ENCODE measurements around the gene C1QL3. TPM values are rescaled to one million over a fixed set of nuclear protein-coding genes. Genes with fewer than 3 reads are reported as not detected.

The C1QL3 gene
- total RNA-seq, 1 donor from 2014 or later = not detected

DNA sequence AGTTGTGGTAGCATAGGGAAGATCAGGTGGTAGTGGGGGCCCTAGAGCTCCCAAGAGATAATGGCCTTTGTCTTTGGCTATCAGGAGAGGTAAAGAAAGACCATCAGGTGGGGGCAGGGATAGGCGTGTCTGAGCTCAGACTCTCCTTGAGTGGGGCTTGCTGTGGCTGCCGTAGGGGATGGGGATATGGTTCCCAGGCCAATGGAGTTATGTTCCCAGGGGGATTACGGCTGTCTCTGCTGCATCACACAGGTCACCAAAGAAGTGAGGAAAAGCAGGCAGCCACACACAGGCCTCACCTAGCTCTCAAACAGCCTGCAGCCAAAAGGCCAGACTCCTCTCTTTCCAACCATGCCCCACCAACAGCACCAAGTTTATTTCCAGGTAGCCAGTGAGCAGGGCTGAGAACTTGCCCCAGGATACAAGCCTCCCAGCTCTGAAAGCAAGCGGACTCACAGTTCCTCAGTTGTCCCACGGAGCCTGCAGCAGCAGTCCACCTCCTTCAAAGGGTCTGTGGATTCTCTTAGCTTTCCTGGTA lies 37.6 kb upstream of the C1QL3 start:
- Mint-ChIP-seq H3K27ac (ENCODE audit: unreplicated experiment) (no peak overlapping the region), H3K9me3 (peaks cover 3% of the 10 kb centered on the region), H3K4me1 (no peaks in the 10 kb centered on the region), H3K36me3 (ENCODE audit: low read depth) (no peaks in the 10 kb centered on the region), H3K4me3 (no peak overlapping the region), H3K27me3 (ENCODE audit: low read depth) (peaks cover 48% of the 10 kb centered on the region)
- no peak for DNase-seq (ENCODE audit: low read depth, low spot score)
- no peak for TF ChIP-seq CTCF (conservative IDR thresholded peaks at IDR 0.05)

GRCh38 chr10:16547973-16548372 lies 26.3 kb upstream of the C1QL3 start:
- no peak overlapping the region for H3K4me3 Mint-ChIP-seq
- H3K4me1 Mint-ChIP-seq = no peaks in the 10 kb centered on the region
- no peak for DNase-seq (ENCODE audit: low read depth, low spot score)
- no peak overlapping the region for H3K27ac Mint-ChIP-seq (ENCODE audit: unreplicated experiment)
- peaks cover 46% of the 10 kb centered on the region for H3K27me3 Mint-ChIP-seq (ENCODE audit: low read depth)
- no peaks in the 10 kb centered on the region for H3K36me3 Mint-ChIP-seq (ENCODE audit: low read depth)
- H3K9me3 Mint-ChIP-seq = no peaks in the 10 kb centered on the region
- no peak for TF ChIP-seq CTCF (conservative IDR thresholded peaks at IDR 0.05)

GRCh38 chr10:16545116-16545736 lies 23.5 kb upstream of the C1QL3 start:
- peak; percentile 75 for TF ChIP-seq CTCF (conservative IDR thresholded peaks at IDR 0.05)
- Mint-ChIP-seq H3K27me3 (ENCODE audit: low read depth) (peaks cover 52% of the 10 kb centered on the region), H3K4me1 (no peaks in the 10 kb centered on the region), H3K27ac (ENCODE audit: unreplicated experiment) (no peak overlapping the region), H3K4me3 (no peak overlapping the region), H3K9me3 (no peaks in the 10 kb centered on the region), H3K36me3 (ENCODE audit: low read depth) (no peaks in the 10 kb centered on the region)
- DNase-seq (ENCODE audit: low read depth, low spot score) = no peak

DNA sequence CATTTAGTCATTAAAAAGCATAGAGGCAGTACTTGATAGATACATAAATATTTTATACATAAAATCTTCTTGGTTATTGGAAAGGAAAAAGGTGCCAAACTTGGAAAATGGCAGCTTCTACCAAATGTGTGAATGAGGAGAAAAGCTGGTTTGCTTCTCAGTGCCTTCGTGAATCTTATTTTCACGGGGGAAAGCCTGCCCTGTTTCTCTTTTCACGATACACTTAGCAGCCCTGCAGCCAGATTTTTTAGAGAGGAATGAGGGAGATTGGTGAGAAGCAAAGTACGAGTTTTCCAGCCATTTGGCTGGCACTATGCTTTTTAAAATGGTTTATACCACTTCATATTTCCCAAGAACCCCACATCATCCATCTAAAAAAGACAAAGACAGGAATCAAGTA lies 22.9 kb upstream of the C1QL3 start:
- no peak for DNase-seq (ENCODE audit: low read depth, low spot score)
- H3K4me3 Mint-ChIP-seq = no peak overlapping the region
- TF ChIP-seq CTCF (conservative IDR thresholded peaks at IDR 0.05) = no peak
- no peaks in the 10 kb centered on the region for H3K36me3 Mint-ChIP-seq (ENCODE audit: low read depth)
- no peak overlapping the region for H3K27ac Mint-ChIP-seq (ENCODE audit: unreplicated experiment)
- H3K27me3 Mint-ChIP-seq (ENCODE audit: low read depth) = peaks cover 53% of the 10 kb centered on the region
- H3K9me3 Mint-ChIP-seq = no peaks in the 10 kb centered on the region
- H3K4me1 Mint-ChIP-seq = no peaks in the 10 kb centered on the region

DNA sequence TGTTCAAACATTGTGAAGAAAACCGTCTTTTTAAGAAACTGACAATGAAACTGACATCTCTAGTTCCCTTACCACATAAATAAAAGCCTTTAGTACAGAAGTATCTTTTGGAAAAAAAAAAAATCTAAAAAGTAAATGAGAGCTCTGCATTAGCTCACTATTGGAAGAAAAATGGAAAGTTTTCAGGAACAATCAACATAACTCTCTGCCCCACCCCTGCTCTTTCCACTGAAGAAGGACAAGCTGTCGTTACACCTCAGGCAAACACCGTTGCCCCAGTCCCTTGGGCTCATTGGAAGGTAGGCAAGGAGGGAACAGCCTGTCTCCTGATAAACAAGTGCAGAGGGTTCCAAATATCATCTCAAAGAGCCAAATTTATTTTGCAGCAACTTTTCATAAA lies 22.4 kb upstream of the C1QL3 start:
- DNase-seq (ENCODE audit: low read depth, low spot score) = no peak
- Mint-ChIP-seq H3K36me3 (ENCODE audit: low read depth) (no peaks in the 10 kb centered on the region), H3K27ac (ENCODE audit: unreplicated experiment) (no peak overlapping the region), H3K27me3 (ENCODE audit: low read depth) (peaks cover 57% of the 10 kb centered on the region), H3K9me3 (no peaks in the 10 kb centered on the region), H3K4me3 (no peak overlapping the region), H3K4me1 (no peaks in the 10 kb centered on the region)
- TF ChIP-seq CTCF (conservative IDR thresholded peaks at IDR 0.05) = no peak
